GM06990 (cell line): Measurements from ENCODE around the gene CASS4.
"Not testable (repeated sequence)": the region's sequence is repeated elsewhere in the genome, so short reads cannot be mapped to it uniquely, and the experiment has no call there.

Experiments
- DNase-seq: peaks from one replicate; pipeline ENCODE4 v3.0.0-alpha.2; 2011; ENCODE audit not compliant: insufficient read length; ENCODE audit errors: extremely low read depth
- H3K27me3 ChIP-seq: replicated peaks from 2 replicates; pipeline ENCODE4 v1.6.0; 2011; ENCODE audit warnings: low read length; ENCODE audit not compliant: control insufficient read depth, insufficient read depth
- H3K36me3 ChIP-seq: 2 replicates; pipeline ENCODE4 v1.5.1; 2011; ENCODE audit warnings: low read length; ENCODE audit not compliant: control insufficient read depth, insufficient read depth
- H3K4me3 ChIP-seq: replicated peaks from 2 replicates; pipeline ENCODE4 v1.5.1; 2011; ENCODE audit warnings: low read depth, mild to moderate bottlenecking, control low read depth, low read length
- CTCF ChIP-seq: IDR thresholded peaks from 2 replicates; pipeline ENCODE4 v1.5.1; 2011; ENCODE audit warnings: low read length, control low read depth, mild to moderate bottlenecking, inconsistent platforms; ENCODE audit not compliant: insufficient read depth, poor library complexity, severe bottlenecking

CASS4 gene

GRCh38 chr20:56393653-56394052, 18.4 kb upstream of the CASS4 start:
- Histone ChIP-seq H3K4me3 (peak overlapping the region; percentile 87), H3K36me3 (peaks cover 13% of the 10 kb centered on the region), H3K27me3 (no peaks in the 10 kb centered on the region)
- DNase-seq = no peak
- TF ChIP-seq CTCF = no peak

- Histone ChIP-seq H3K27me3 (no peaks in the 10 kb centered on the region), H3K36me3 (peaks cover 17% of the 10 kb centered on the region), H3K4me3 (no peak overlapping the region)
- no peak for TF ChIP-seq CTCF
- DNase-seq = no peak
These were observed 16.9 kb upstream of the CASS4 start for GRCh38 chr20:56395166-56395565.

- peak; percentile 11 for DNase-seq
- TF ChIP-seq CTCF = peak; percentile 79
- Histone ChIP-seq H3K4me3 (no peak overlapping the region), H3K36me3 (peaks cover 22% of the 10 kb centered on the region), H3K27me3 (no peaks in the 10 kb centered on the region)
These were observed 11.9 kb upstream of the CASS4 start for GRCh38 chr20:56400001-56400640.

- no peak for TF ChIP-seq CTCF
- DNase-seq = no peak
- H3K27me3 ChIP-seq = no peaks in the 10 kb centered on the region
- H3K4me3 ChIP-seq = no peak overlapping the region
- peaks cover 19% of the 10 kb centered on the region for H3K36me3 ChIP-seq
These were observed 8.6 kb upstream of the CASS4 start for GRCh38 chr20:56403465-56403864.

- H3K4me3 ChIP-seq, DNase-seq, H3K27me3 ChIP-seq: not testable (repeated sequence)
- H3K36me3 ChIP-seq = peaks cover 12% of the 10 kb centered on the region
These were observed 6.7 kb upstream of the CASS4 start for GRCh38 chr20:56405356-56405755.

- DNase-seq = no peak
- Histone ChIP-seq H3K27me3 (no peaks in the 10 kb centered on the region), H3K4me3 (no peak overlapping the region), H3K36me3 (peaks cover 12% of the 10 kb centered on the region)
- TF ChIP-seq CTCF = no peak
These were observed 5.2 kb upstream of the CASS4 start for GRCh38 chr20:56406910-56407309.
